SW 1271 (cell line): ENCODE results near the gene FADS2.

Experiments
- DNase-seq, 2 experiments: peaks; one replicate each; lab custom pipeline; 2025; lab: John Stamatoyannopoulos, UW

FADS2 gene

DNA sequence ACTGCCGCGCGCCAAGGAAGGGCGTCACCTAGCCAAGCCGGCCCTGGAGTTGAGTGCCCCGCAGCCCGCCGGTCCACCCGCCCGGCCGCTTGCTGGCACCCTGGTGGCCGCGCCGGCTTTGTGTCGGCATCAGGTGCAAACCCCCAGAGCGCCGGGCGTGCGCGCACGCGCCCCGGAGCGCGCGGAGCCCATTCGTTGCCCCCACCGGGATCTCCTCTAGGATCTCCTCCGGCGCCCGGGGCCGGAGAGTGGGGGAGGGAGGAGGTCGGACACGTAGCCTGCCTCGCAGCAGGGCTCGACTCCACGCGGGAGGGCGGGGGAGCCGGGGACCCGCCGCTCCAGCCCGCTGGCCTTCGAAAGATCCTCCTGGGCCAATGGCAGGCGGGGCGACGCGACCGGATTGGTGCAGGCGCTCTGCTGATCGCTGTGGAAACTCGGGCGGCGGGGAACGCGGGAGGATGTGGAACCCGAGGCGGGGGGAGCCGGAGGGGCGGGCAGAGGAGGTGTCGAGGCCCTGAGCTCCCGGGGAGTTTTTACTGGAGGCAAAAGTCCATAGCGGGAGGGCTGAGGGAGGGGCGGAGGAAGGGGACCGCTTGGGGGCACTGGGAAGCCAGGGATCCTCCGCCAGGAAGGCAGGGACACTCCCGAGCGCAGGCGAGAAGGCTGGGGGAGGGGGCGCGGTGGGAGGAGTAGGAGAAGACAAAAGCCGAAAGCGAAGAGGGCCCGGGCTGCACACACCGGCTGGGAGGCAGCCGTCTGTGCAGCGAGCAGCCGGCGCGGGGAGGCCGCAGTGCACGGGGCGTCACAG is at the start of gene FADS2:
TSS of gene FADS2 (plus strand) at position 730 of the 808 bp plus-strand sequence. CDS start 91 bp downstream, outside the sequence.
- peak; percentile 35 to 80 for DNase-seq

GRCh38 chr11:61778357-61778886 is 49.7 kb upstream of the FADS2 start:
- no peak for DNase-seq

GRCh38 chr11:61778920-61779650 is 49.0 kb upstream of the FADS2 start:
- no peak for DNase-seq

DNA sequence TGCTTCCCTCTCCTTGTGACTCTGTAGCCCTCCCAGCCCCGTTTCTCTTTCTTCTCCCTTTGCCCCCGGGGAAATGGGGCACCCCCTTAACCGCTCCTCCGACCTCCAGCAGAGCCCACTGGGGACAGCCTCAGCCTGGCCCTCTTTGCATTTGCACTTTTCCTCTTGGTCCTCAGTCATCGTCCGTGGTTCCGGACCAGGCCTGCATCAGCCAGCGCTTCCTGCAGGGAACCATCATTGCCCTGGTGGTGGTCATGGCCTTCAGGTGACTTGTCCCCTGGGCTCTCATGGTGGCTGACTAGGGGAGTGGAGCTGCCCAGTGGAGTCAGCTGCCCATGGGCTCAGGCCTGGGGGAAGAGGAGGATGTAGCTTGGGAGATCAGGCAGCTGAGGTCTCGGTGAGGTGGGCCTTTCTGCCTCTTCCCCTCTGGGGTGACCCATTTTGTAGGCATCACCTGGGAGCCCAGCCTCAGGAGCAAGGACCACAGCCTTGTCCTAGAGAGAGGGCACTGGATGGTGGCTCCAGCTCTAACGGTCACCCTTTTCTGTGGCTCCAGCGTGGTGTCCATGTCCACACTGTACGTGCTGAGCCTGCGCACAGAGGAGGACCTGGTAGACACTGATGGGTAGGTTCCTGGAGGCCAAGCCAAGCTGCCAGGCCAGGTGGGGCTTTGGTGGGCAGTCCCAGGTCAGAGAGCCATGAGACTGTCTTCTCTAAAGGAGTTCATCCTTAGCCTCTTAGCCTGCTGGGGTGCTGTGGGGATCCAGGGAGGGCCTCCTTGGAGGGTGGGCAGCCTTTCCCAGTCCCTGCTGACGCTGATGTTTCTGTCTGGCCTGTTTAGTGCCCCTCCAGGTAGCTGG is 48.2 kb upstream of the FADS2 start:
- no peak for DNase-seq

DNA sequence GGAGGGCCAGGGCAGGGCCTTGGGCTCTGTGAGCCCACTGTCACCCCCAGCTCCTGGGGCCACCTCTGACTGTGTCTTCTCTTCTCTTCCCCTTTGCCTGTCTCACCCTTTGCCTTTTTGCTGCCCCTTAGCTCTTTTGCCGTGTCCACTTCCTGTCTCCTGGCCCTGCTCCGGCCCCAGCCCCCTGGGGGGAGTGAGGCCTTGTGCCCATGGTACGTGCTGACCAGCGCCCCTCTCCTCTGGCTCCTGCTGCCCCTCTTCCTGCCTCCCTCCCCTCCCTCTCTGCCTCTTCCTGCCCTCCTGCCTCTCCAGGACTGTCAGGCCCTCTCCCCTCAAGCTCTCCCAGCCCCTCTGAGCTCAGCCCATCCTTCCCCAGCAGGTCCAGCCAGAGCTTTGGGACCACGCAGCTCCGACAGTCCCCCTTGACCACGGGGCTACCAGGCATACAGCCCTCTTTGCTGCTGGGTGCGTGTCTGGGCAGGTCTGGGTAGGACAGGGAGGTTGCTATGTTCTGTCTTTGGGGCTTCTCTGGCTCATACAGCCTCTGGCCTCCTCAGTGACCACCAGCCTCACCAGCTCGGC is 47.4 kb upstream of the FADS2 start:
- DNase-seq, result no peak

- DNase-seq, result no peak
Observed at GRCh38 chr11:61781585-61781984, 46.5 kb upstream of the FADS2 start.

DNA sequence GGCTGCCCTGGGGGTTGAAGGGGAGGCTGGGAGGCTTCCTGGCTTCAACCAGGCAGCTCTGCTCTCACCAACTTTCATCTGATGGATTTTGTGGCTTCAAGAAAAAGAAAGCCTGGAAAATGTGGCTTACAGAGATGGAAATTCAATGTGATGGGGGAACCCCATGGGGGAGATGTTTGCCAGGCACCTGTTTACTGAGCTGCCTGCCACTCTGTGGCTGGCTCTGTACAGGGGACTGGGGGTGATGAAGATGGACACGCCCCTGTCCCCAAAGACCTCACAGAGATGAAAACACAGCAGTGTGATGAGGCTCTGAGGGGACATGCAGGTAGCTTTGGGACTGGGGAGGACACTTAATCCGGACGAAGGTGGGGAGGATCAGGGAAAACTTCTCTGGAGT is 45.8 kb upstream of the FADS2 start:
- no peak for DNase-seq

GRCh38 chr11:61782841-61783240 is 45.3 kb upstream of the FADS2 start:
- no peak for DNase-seq

GRCh38 chr11:61783717-61784505 is 44.2 kb upstream of the FADS2 start:
- no peak for DNase-seq

DNA sequence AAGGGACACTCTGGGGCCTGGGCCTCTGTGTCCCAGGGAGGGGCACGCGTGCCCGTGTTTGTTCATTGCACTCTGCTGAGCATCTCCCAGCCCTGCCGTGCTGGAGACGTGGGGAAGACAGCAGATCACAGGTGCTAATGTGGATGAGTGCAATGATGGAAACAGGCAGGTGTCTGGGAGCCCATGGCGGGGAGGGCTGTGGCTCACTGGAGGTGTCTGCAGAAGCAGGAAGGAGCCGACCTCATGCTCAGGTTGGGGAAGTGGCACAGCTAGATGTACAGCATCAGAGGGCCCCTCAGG is 43.6 kb upstream of the FADS2 start:
- DNase-seq, result no peak

DNA sequence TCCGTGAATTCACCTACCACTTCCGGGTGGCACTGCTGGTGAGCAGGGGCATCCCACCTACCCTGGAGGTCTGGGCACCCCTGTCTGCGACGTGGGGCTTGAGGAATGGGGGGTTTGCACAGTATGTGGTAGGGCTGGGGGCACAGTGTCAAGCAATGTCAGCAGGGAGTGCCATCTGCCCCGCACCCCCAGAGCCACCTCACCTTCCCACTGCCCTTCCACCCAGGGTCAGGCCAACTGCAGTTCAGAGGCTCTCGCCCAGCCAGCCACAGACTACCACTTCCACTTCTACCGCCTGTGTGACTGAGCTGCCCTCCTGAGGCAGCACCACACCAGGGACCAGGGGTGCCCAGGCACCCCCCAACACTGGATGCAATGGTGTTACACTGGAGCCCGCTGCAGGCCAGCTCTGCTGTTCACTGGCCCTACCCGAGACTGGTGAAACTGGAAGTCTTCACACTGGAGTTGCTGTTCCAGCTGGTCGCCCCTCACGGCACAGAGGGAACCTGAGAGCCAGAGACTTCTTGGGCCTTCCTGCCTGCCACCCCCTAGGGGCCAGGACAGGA is 42.2 kb upstream of the FADS2 start:
- DNase-seq, result no peak

GRCh38 chr11:61787928-61788491 is 40.1 kb upstream of the FADS2 start:
- DNase-seq, result peak in 1 of 2 experiments; percentile 19

DNA sequence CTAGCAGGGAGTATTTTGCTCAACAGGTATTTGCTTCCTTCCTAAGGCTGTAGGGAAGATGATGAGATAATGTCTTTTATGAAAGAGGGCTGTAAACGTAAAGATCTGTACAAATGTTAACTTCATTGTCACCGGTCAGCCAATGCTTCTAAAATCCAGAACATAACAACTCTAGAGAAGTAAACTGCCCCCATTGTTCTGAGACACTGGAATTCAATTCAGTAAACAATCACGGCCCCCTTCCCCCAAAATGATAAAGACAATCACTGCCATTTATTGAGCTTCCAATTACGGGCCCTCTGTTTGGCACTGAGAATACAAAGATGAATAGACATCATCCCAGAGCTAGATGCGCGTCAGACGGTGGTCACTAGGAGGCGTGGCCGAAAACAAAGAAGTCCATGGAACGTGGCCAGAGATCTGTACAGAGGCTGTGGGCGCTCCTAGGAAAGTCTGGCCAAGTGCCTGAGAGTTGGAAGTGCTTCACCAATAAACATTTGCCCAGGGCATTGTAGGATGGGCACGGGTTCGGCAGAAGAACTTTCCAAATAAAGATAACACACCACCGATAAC is 36.3 kb upstream of the FADS2 start:
- peak; percentile 35 to 80 for DNase-seq

GRCh38 chr11:61792310-61793082 is 35.6 kb upstream of the FADS2 start, which contains the start of the genes FEN1 and TMEM258:
Gene FEN1, plus strand, starts transcription at chr11:61792911. Its CDS starts 2,451 bp downstream, at chr11:61795362.
Gene TMEM258, minus strand, starts transcription at chr11:61792599. Its CDS starts 41 bp downstream, at chr11:61792558.
- peak; percentile 81 to 93 for DNase-seq

GRCh38 chr11:61793083-61793828 is 34.8 kb upstream of the FADS2 start:
- no peak for DNase-seq

- no peak for DNase-seq
Observed at GRCh38 chr11:61793829-61794204, 34.3 kb upstream of the FADS2 start.

- DNase-seq, result no peak
Observed at GRCh38 chr11:61794579-61794978, 33.5 kb upstream of the FADS2 start.

GRCh38 chr11:61795459-61795858 is 32.6 kb upstream of the FADS2 start:
- no peak for DNase-seq
